Upper lobe of right lung (tissue), 1 donor: ENCODE data around the gene ANKRD39. TPM values are rescaled to one million over a fixed set of nuclear protein-coding genes. Genes with fewer than 3 reads are reported as not detected.

ENCODE experiments used
- ATAC-seq: fragments of 200-7000 bp; cut with Tn5 transposase; one replicate; pipeline ENCODE4 v1.9.1; 2020; ENCODE audit warnings: mild to moderate bottlenecking, moderate library complexity
- DNase-seq: peaks from one replicate; pipeline ENCODE4 v3.0.0-alpha.2; 2020
- H3K27ac ChIP-seq: fragments of 200-600 bp; one replicate; pipeline ENCODE4 v1.8.0; 2022
- H3K27me3 ChIP-seq: fragments of 200-600 bp; one replicate; pipeline ENCODE4 v1.8.0; 2022; ENCODE audit warnings: mild to moderate bottlenecking
- H3K36me3 ChIP-seq: fragments of 200-600 bp; one replicate; pipeline ENCODE4 v1.8.0; 2022
- H3K4me1 ChIP-seq: fragments of 200-600 bp; one replicate; pipeline ENCODE4 v1.8.0; 2022
- H3K4me3 ChIP-seq: fragments of 200-600 bp; one replicate; pipeline ENCODE4 v1.8.0; 2022; ENCODE audit warnings: mild to moderate bottlenecking
- H3K9me3 ChIP-seq: fragments of 200-600 bp; one replicate; pipeline ENCODE4 v1.8.0; 2022
- CTCF ChIP-seq: fragments of 200-600 bp; IDR thresholded peaks from one replicate; pipeline ENCODE4 v1.8.0; 2022; ENCODE audit warnings: antibody characterized with exemption
- intact Hi-C: fragments of 100-400 bp; cut with DNase I; formaldehyde crosslinking; loops from one replicate; pipeline ENCODE4 v1.11.0; 2022
- total RNA-seq: library from RNA; stranded (reverse); fragmentation: NEBNext Ultra II Directional; extraction: Animal tissue kit (Norgen Biotek cat#: 25700); gene quantifications from one replicate; pipeline ENCODE4 v1.2.1, GENCODE V29; 2021
- donor health status: DM: no; HTN: yes; CAD: no; lungs with severe emphysema.

Gene ANKRD39
- total RNA-seq, 1 donor from 2014 or later = 8.6 TPM

- ATAC-seq (no peak), DNase-seq (no peak)
- Histone ChIP-seq H3K4me1 (peaks cover 17% of the 10 kb centered on the region), H3K36me3 (no peaks in the 10 kb centered on the region), H3K27me3 (no peaks in the 10 kb centered on the region), H3K4me3 (no peak overlapping the region), H3K9me3 (no peaks in the 10 kb centered on the region), H3K27ac (no peak overlapping the region)
- no peak for TF ChIP-seq CTCF
- intact Hi-C loops = no loop called here
Measured at GRCh38 chr2:96880891-96881273, 23.1 kb upstream of the ANKRD39 start.

GRCh38 chr2:96879545-96880040, 21.8 kb upstream of the ANKRD39 start:
- DNase-seq (no peak), ATAC-seq (no peak)
- Histone ChIP-seq H3K36me3 (no peaks in the 10 kb centered on the region), H3K4me3 (no peak overlapping the region), H3K4me1 (peaks cover 7% of the 10 kb centered on the region), H3K27ac (no peak overlapping the region), H3K9me3 (no peaks in the 10 kb centered on the region), H3K27me3 (no peaks in the 10 kb centered on the region)
- TF ChIP-seq CTCF = no peak
- intact Hi-C loops = no loop called here

- Histone ChIP-seq H3K27ac (no peak overlapping the region), H3K4me1 (peaks cover 9% of the 10 kb centered on the region), H3K27me3 (no peaks in the 10 kb centered on the region), H3K36me3 (no peaks in the 10 kb centered on the region), H3K4me3 (no peak overlapping the region), H3K9me3 (no peaks in the 10 kb centered on the region)
- no peak for DNase-seq
- no peak for TF ChIP-seq CTCF
- ATAC-seq = no peak
- intact Hi-C loops = no loop called here
Measured at GRCh38 chr2:96878796-96879544, 21.2 kb upstream of the ANKRD39 start.

GRCh38 chr2:96878171-96878570, 20.4 kb upstream of the ANKRD39 start:
- no peak for ATAC-seq
- TF ChIP-seq CTCF = no peak
- H3K4me1 ChIP-seq = peaks cover 17% of the 10 kb centered on the region
- DNase-seq = no peak
- intact Hi-C loops = no loop called here
- no peak overlapping the region for H3K27ac ChIP-seq
- H3K36me3 ChIP-seq = no peaks in the 10 kb centered on the region
- H3K9me3 ChIP-seq = no peaks in the 10 kb centered on the region
- H3K4me3 ChIP-seq = no peak overlapping the region
- no peaks in the 10 kb centered on the region for H3K27me3 ChIP-seq

GRCh38 chr2:96877631-96878092, 19.8 kb upstream of the ANKRD39 start:
- no peak for DNase-seq

More at GRCh38 chr2:96877631-96878092, 19.8 kb upstream of the ANKRD39 start:
- ATAC-seq = no peak
- Histone ChIP-seq H3K9me3 (no peaks in the 10 kb centered on the region), H3K27me3 (no peaks in the 10 kb centered on the region), H3K36me3 (no peaks in the 10 kb centered on the region), H3K4me3 (no peak overlapping the region), H3K27ac (no peak overlapping the region), H3K4me1 (peaks cover 22% of the 10 kb centered on the region)
- intact Hi-C loops = no loop called here
- TF ChIP-seq CTCF = no peak
